ENCODE measurements around the gene PTPRN2. TPM values are rescaled to one million over a fixed set of nuclear protein-coding genes. Genes with fewer than 3 reads are reported as not detected.

PTPRN2 gene
- total and polyA plus RNA-seq, 8 donors = 12.2 to 49.2 (median 31.8) TPM

DNA sequence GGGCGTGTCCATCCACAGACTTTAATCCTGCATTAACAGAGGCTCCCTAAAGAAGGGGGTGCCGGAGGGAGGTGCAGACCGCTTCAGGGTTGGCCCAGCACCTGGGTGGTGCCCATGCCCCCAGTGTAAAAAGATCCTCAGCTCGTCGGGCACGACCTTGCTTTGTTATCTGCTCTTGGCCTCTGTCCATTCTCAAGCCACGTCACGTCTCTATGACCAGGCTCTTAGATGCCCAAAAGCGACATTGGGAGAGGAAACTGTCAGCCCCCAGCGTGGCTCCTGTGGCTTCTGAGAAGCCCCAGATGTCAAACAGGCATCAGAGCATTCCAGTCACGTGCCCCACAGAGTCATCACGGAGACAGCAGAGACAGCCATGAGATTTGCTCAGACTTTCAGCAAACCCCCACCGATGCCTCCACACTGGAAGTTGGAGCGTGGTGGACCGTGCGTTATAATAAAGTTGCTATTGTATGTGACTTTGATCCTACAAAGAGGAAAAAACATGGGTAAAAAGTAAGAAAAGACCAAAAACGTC, 55.5 kb downstream of the PTPRN2 start:
- H3K9me3 ChIP-seq = no peaks in the 10 kb centered on the region
- no peak for ATAC-seq

DNA sequence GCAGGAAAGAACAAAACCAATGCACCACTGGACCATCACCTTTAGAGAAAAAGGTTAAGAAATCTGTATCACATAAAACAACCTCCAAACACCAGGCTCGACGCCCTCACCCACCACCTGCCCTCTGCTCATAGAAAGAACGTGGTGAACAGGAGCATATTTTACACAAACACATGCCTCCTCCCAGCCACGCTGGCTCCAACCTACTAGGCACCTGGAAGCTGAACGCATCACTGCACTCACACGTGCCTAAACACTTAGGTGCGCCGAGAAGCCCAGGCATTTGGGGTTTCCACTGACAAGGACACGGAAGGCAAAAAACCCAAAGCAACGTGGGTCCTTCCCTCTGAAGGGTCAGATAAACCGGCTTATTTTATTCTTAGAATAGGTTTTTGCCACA, 56.0 kb downstream of the PTPRN2 start:
- peaks cover 0 to 4% (median 0%) of the 10 kb centered on the region in 3 donors for H3K4me1 ChIP-seq
- 81 to 82% methylated on average over 11 of the region's 11 CpGs for WGBS, 2 donors
- peak in 2 of 4 donors; percentile 11 to 23 for ATAC-seq
- no peaks in the 10 kb centered on the region for H3K27me3 ChIP-seq
- H3K36me3 ChIP-seq = no peaks in the 10 kb centered on the region
- intact Hi-C loops (cut with DNase I) = no loop called here
- DNase-seq = no peak
- H3K4me3 ChIP-seq = no peak overlapping the region
- no peak overlapping the region for H3K27ac ChIP-seq
- no peak for FAIRE-seq
- no peaks in the 10 kb centered on the region for H3K9me3 ChIP-seq
- TF ChIP-seq, protein P1, sequence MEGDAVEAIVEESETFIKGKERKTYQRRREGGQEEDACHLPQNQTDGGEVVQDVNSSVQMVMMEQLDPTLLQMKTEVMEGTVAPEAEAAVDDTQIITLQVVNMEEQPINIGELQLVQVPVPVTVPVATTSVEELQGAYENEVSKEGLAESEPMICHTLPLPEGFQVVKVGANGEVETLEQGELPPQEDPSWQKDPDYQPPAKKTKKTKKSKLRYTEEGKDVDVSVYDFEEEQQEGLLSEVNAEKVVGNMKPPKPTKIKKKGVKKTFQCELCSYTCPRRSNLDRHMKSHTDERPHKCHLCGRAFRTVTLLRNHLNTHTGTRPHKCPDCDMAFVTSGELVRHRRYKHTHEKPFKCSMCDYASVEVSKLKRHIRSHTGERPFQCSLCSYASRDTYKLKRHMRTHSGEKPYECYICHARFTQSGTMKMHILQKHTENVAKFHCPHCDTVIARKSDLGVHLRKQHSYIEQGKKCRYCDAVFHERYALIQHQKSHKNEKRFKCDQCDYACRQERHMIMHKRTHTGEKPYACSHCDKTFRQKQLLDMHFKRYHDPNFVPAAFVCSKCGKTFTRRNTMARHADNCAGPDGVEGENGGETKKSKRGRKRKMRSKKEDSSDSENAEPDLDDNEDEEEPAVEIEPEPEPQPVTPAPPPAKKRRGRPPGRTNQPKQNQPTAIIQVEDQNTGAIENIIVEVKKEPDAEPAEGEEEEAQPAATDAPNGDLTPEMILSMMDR (IDR thresholded peaks at IDR 0.05) = no peak

More for the DNA sequence above, 55.5 kb downstream of the PTPRN2 start:
- TF ChIP-seq, protein P1 (IDR thresholded peaks at IDR 0.05) = no peak
- no peak for DNase-seq
- no peaks in the 10 kb centered on the region for H3K36me3 ChIP-seq
- 64 to 65% methylated on average over 17 of the region's 17 CpGs for WGBS, 2 donors
- FAIRE-seq = no peak
- no peak overlapping the region for H3K27ac ChIP-seq
- no peaks in the 10 kb centered on the region for H3K27me3 ChIP-seq
- peaks cover 0 to 4% (median 0%) of the 10 kb centered on the region in 3 donors for H3K4me1 ChIP-seq
- H3K4me3 ChIP-seq = no peak overlapping the region
- intact Hi-C loops (cut with DNase I) = no loop called here

DNA sequence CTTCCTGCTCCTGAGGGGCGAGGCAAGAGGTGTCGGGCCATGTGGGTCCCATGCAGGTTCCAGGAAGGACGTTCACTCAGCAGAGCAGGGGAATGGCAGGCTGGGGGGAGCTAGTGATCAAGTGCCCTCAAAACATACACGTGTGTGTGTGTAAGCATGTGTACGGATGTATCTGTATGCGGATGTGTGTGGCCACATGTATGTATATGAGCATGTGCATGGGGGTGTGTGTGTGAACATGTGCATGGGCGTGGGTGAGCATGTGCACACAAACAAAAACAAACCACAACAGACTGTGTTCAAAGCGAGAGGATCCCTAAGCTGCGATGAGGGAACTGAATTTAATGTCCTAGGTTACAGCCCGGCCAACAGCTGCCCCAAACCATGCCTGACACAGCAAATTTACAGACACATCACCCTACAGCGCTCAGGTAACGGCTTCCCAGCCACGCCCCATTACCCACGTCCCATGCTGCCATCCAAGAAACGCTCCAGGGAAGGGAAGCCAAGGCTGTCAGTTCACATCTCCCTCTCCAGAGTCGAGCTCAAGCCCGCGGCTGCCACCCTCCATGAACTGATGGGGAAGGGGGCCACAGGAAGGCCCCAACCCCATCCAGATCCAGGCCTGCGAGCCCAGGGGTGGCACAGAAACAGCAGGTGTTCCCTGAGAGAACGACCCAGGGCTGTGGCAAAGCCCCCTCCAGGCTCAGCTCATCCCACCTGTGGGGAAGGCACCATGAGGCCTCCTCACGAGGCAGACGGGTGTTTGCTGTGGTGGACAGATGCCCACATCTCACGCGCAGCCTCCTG, 56.6 kb downstream of the PTPRN2 start:
- Histone ChIP-seq H3K27me3 (no peaks in the 10 kb centered on the region), H3K4me1 (peaks cover 0 to 4% (median 0%) of the 10 kb centered on the region in 3 donors), H3K27ac (no peak overlapping the region), H3K36me3 (no peaks in the 10 kb centered on the region), H3K9me3 (no peaks in the 10 kb centered on the region), H3K4me3 (no peak overlapping the region)
- FAIRE-seq (no peak), ATAC-seq (peak in 2 of 4 donors; percentile 25 to 31), DNase-seq (no peak)
- intact Hi-C loops (cut with DNase I) = no loop called here
- WGBS, 2 donors = 80 to 84% methylated on average over 24 of the region's 24 CpGs
- TF ChIP-seq, protein P1 (IDR thresholded peaks at IDR 0.05) = no peak

DNA sequence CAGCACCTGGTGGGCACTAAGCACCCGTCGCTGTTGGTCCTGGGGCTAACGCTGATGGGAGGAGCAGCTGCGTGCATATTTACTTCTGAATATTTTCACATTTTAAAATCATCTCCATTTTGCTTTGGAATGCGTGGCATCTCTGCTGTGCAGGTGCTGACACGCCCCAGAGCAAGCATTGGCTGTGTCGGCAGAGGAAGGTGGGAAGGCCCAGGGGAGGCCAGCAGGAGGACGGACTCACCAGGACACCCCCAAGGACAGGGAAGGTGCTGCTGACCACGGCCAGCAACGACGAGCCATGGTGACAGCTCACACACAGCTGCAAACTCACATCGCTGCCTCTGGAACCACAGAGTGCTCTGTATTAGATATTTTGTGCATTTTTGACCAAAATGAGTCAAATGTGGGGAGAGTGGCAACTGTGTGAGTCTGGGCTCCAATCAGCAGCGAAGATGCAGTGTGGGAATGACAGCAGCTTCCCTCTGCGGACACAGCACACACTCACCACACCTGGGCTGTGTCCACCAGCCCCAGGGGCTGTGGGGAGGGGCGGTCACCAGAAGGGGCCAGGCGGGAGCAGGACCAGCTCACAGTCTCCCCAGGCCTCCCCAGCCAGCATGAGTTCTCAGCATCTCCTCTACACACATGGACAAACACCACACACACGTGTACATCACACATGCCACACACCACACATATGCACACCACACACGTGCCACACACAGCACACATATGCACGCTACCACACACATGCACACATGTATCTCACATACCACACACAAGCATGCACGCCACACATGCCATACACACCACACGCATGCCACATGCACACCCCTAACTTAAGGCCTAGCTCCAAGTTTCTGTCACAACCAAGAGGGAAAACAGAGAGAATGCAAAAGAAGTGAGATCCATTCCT, 58.2 kb downstream of the PTPRN2 start:
- FAIRE-seq = no peak
- Histone ChIP-seq H3K27me3 (no peaks in the 10 kb centered on the region), H3K9me3 (no peaks in the 10 kb centered on the region), H3K36me3 (no peaks in the 10 kb centered on the region), H3K27ac (no peak overlapping the region), H3K4me1 (no peaks in the 10 kb centered on the region), H3K4me3 (no peak overlapping the region)
- 68 to 71% methylated on average over 21 of the region's 21 CpGs for WGBS, 2 donors
- TF ChIP-seq, protein P1 (IDR thresholded peaks at IDR 0.05) = no peak
- ATAC-seq = no peak
- no peak for DNase-seq
- intact Hi-C loops (cut with DNase I) = no loop called here
